ENCODE results near the gene RSL1D1.
"Not testable (repeated sequence)": the region's sequence is repeated elsewhere in the genome, so short reads cannot be mapped to it uniquely, and the experiment has no call there.

The RSL1D1 gene

DNA sequence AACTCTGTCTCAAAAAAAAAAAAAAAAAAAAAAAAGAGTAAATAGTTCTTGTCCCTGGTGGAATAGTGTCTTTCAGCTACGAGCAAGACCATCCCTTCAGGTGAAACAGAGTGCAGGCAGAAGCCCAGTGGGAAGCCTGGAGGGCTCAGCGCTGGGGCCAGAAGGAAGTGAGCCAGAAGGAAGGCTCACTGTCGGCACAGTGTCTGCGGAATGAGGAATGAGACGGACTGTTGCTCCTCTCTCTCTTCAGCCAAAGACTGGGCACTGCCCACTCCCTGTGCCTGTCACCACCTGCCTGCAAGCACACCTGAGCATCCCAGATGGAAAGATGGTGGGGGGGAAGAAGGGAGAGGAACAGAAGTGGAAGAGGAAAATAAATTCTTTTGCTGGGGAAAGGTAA is 7.5 kb downstream of the RSL1D1 start:
- no peak for DNase-seq (ENCODE audit: low read depth)

DNA sequence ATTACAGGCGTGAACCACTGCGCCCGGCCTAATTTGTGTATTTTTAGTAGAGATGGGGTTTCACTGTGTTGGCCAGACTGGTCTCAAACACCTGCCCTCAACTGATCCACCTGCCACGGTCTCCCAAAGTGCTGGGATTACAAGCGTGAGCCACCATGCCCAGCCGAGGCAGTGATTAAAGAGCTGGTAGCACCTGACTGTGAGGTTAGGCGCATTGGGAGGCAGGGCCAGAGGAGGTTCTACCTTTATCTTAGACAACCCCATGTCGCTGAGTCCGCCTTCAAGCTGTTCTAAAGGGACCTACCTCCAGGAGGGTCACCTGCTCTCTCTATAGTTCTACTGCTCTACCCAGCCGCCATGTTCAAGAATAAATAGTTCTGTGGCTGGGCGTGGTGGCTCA is 8.1 kb downstream of the RSL1D1 start:
- no peak for DNase-seq (ENCODE audit: low read depth)

DNA sequence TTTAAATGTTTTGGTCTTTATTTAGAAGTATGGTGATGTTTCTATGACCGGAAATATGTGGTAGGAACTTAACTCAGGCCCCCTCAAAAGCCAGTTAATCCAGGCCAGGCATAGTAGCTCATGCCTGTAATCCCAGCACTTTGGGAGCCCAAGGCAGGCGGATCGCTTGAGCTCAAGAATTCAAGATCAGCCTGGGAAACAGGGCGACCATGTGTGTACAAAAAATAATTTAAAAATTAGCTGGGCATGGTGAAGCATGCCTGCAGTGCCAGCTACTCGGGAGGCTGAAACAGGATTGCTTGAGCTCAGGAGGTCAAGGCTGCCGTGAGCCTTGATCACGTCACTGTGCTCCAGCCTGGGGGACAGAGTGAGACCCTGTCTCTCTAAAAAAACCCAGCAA is 10.3 kb downstream of the RSL1D1 start:
- no peak for DNase-seq (ENCODE audit: low read depth)

DNA sequence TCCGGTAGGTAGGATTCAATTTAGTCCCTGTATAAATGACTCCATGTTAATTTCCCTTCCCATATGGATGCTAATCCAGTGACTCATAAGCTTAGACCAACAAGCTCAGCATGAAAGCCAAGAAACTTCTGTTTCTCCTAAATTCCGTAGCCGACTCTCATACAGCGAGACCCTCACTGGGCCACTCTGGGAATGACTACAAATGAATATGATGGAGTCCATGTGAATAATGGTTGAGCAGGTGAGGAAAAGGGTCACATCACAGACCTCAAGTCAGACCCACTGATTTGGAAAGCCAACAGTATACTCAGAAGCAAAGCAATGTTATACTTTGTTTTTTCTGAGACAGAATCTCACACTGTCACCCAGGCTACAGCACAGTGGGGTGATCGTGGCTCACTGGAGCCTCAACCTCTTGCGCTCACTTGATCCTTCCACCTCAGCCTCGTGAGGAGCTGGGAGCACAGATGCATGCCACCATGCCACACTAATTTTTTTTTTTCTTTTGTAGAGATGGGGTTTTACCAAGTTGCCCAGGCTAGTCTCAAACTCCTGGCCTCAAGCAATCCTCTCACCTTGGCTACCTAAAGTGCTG is 14.6 kb downstream of the RSL1D1 start:
- DNase-seq (ENCODE audit: low read depth) = no peak

DNA sequence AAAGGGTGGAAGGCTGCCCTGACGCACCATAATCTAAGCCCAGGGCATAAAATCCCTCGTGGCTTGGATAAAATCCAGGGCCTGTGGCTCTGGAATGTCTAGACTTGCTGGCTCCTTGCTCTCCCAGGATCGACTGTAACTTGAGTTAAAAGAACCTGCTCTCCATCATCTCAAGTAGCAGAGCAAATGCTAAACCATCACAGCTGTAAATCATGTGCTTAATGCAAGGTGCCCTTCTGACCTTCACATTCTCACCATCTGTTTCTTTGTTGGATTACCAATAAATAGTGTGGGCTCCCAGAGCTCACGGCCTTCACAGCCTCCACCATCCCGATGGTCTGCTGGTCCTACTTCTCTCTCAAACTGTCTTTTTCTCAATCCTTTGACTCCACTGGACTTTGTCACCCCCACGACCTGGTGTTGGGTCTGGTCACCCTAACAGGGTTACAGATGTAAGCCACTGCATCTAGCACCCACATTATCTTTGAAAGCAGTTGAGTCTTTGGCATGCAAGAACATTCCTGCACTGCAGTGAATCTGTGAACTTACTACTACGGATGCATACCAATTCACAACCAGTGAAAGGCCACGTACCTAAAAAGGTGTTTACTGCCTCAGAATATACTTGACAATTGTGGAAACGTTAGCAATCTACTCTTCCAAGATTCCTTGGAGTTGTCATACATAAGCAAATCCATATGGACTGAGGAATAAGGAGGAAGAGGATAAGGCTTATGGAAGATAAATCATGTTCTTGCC is 15.3 kb downstream of the RSL1D1 start:
- DNase-seq (ENCODE audit: low read depth) = no peak

- no peak for DNase-seq (ENCODE audit: low read depth)
These were observed 16.0 kb downstream of the RSL1D1 start for GRCh38 chr16:11835309-11835708.

DNA sequence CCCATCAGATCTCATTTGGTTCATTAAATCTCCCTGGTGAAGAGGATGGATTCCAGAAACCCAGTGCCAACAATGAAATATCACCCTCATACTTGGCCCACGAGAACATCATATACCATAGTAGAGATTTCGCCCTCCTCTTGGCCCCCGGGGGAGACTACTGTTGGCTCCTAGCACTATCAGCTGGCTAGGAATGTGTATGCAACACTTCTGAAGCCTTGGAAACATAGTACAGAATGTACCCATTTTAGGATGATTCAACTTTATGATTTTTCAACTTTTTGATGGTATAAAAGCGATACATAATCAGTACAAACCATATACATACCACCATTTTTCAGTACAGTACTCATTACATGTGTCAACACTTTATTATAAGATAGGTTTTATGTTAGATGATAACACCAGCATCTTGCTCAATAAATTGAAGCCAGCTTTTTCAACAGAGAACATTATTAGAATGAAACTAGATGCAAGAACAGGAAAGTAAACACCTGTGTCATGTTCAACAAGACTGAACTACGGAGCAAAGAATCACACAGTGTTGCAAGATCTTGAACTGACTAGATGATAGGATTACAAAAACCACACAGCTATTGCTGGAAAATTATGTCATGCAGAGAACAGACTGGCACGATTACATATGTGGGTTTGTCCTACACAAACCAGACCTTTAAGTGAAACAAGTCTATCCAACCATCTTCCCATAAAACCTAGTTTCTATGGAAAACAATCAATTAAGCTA is 17.2 kb downstream of the RSL1D1 start:
- no peak for DNase-seq (ENCODE audit: low read depth)

GRCh38 chr16:11828696-11829095 is 22.6 kb downstream of the RSL1D1 start:
- DNase-seq (ENCODE audit: low read depth) = no peak

- DNase-seq (ENCODE audit: low read depth) = not testable (repeated sequence)
These were observed 25.7 kb downstream of the RSL1D1 start for GRCh38 chr16:11825520-11826165.

DNA sequence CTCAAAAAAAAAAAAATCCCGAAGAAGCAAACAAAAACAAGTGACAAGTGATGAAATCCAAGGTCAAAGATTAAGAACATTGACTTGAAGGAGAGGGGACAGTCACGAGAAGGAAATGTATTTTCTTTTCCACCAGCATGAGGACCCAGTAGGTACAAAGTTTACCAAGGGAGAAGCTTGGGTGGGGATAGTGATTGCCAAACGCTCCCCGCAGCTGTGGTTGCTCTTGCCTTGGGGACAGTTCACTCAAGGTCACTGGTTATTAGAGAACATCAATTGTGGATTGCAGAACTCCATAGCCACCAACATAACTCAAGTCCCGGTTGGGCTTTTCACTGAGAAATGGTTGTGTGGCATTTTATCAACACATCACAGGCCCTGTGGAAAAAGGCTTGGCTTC is 27.0 kb downstream of the RSL1D1 start:
- no peak for DNase-seq (ENCODE audit: low read depth)

- not testable (repeated sequence) for DNase-seq (ENCODE audit: low read depth)
These were observed 27.7 kb downstream of the RSL1D1 start for GRCh38 chr16:11823645-11824044.

GRCh38 chr16:11819798-11820197 is 31.5 kb downstream of the RSL1D1 start:
- DNase-seq (ENCODE audit: low read depth) = no peak

- not testable (repeated sequence) for DNase-seq (ENCODE audit: low read depth)
These were observed 32.4 kb downstream of the RSL1D1 start for GRCh38 chr16:11818970-11819369.

- DNase-seq (ENCODE audit: low read depth) = no peak
These were observed 35.2 kb downstream of the RSL1D1 start for GRCh38 chr16:11816123-11816522.

DNA sequence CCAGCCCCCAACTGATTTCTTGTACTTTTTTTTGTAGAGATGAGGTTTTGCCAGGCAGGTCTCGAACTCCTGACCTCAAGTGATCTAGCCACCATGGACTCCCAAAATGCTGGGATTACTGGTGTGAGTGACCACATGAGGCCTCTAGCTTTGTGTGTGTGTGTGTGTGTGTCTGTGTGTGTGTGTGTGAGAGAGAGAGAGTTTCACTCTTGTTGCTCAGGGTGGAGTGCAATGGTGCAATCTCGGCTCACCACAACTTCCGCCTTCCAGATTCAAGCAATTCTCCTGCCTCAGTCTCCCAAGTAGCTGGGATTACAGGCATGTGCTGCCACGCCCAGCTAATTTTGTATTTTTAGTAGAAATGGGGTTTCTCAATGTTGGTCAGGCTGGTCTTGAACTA is 36.5 kb downstream of the RSL1D1 start:
- not testable (repeated sequence) for DNase-seq (ENCODE audit: low read depth)

- DNase-seq (ENCODE audit: low read depth) = no peak
These were observed 44.6 kb downstream of the RSL1D1 start for GRCh38 chr16:11806721-11807120.

DNA sequence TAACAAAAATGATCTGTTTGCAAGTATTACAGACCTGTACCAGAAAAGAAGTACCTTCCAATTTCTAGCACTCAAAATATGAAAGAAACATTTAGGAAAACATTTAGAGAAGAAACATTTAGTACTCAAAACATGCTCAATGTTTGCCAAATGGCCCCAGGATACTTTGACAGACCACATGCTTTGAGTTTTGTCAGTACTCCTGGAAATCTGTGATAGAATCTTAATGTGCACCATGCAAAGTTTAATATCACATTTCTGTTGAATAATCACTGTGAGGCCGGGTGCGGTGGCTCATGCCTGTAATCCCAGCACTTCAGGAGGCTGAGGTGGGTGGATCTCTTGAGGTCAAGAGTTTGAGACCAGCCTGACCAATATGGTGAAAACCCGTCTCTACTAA is 45.8 kb downstream of the RSL1D1 start:
- no peak for DNase-seq (ENCODE audit: low read depth)

- DNase-seq (ENCODE audit: low read depth) = no peak
These were observed 49.8 kb downstream of the RSL1D1 start for GRCh38 chr16:11801481-11802021.

- no peak for DNase-seq (ENCODE audit: low read depth)
These were observed 51.0 kb downstream of the RSL1D1 start for GRCh38 chr16:11800382-11800718.

- DNase-seq (ENCODE audit: low read depth) = no peak
These were observed 51.6 kb downstream of the RSL1D1 start for GRCh38 chr16:11799509-11800381.

- DNase-seq (ENCODE audit: low read depth) = no peak
These were observed 52.3 kb downstream of the RSL1D1 start for GRCh38 chr16:11799017-11799381.

DNA sequence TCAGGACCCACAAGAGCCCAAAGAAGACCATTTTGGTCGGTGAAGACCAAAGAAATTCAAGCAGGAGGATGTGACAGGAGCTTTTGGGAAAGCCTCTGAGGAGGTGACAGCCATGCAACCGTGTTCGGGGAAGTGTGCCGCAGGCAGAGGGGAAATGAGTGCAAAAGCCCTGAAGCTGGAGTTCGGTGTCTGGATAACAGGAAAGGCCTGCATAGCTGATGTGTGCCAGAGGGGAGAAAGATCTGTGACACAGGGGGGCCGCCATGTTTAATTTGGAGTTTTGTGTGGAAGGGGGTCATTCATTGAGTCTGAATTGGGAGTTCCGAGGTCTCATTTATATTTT is 53.4 kb downstream of the RSL1D1 start:
- DNase-seq (ENCODE audit: low read depth) = no peak
